ENCODE data around the gene TSEN2. TPM values are rescaled to one million over a fixed set of nuclear protein-coding genes. Genes with fewer than 3 reads are reported as not detected.

Gene TSEN2
- total RNA-seq, 2 experiments from 2014 or later = 19.4 to 21.4 TPM

DNA sequence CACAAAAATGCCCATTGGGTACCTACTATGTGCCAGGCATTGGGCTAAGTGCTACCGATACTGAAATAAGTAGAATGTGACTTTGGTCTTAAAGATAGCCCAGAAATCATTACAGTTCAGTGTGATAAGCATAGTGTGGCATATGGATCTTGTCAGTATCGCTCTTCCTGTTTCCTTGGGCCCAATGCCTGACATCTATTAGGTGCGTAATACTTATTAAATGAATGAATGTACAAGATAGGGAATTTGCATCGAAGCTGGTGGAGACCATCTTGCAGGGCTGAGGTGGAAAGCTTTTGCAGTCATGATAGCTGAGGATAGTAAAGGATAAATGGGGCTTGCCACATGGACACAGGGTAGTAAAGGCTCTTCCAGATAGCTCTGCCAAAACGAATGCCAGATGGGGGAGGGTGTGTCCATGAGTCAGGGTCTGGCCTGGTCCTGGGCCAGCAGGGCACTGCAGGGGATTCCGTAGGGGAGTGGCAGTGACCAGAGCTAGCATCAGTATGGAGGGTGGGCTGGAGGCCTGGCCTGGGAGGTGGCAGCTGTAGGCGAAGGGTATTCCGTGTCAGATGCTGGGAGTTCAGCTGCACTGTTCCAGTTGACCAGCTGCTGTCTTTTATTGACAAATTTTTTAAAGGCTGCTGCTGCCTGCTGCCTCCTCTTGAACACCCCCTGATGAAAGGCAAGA, 23.5 kb downstream of the TSEN2 start:
- Mint-ChIP-seq H3K4me1 (ENCODE audit: low read depth) (no peaks in the 10 kb centered on the region), H3K27me3 (no peaks in the 10 kb centered on the region), H3K36me3 (ENCODE audit: low read depth) (peaks cover 27% of the 10 kb centered on the region), H3K4me3 (no peak overlapping the region), H3K27ac (no peak overlapping the region), H3K9me3 (no peaks in the 10 kb centered on the region)
- no peak for DNase-seq
- ATAC-seq = no peak
- ChIA-PET CTCF (no interaction called here), POLR2A (interaction anchor here (0.5 to 1.3 kb wide), 2 partner anchors 22 to 151 kb away, joined by 3 to 5 read pairs; no protein-coding TSS in a partner anchor)
- TF ChIP-seq, protein P1, sequence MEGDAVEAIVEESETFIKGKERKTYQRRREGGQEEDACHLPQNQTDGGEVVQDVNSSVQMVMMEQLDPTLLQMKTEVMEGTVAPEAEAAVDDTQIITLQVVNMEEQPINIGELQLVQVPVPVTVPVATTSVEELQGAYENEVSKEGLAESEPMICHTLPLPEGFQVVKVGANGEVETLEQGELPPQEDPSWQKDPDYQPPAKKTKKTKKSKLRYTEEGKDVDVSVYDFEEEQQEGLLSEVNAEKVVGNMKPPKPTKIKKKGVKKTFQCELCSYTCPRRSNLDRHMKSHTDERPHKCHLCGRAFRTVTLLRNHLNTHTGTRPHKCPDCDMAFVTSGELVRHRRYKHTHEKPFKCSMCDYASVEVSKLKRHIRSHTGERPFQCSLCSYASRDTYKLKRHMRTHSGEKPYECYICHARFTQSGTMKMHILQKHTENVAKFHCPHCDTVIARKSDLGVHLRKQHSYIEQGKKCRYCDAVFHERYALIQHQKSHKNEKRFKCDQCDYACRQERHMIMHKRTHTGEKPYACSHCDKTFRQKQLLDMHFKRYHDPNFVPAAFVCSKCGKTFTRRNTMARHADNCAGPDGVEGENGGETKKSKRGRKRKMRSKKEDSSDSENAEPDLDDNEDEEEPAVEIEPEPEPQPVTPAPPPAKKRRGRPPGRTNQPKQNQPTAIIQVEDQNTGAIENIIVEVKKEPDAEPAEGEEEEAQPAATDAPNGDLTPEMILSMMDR (IDR thresholded peaks at IDR 0.05) = no peak
- intact Hi-C loops (cut with micrococcal nuclease) = no loop called here

DNA sequence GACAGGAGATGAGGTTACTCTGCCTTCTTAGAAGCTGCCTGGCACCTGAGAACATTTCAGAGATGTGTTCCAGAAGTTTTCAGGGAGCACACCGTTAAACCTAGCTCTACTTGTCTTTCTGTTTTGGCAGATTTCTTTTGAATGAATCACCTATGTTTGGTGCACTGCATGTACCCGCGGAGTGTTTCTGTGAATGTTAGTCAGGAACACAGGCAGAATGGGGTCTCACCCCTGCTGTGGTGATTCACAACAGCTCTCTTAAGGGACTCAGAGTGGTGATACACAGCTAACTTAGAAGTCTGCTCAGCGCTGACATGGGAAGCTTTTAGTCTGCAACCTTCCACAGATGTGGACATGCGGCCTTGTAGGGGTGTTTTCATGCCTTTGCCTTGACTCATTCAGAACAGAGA, 24.0 kb downstream of the TSEN2 start:
- intact Hi-C loops (cut with micrococcal nuclease) = no loop called here
- no peaks in the 10 kb centered on the region for H3K27me3 Mint-ChIP-seq
- no peaks in the 10 kb centered on the region for H3K4me1 Mint-ChIP-seq (ENCODE audit: low read depth)
- ChIA-PET POLR2A (interaction anchor here (1.3 kb wide), 1 partner anchor 23 kb away, joined by 5 read pairs; no protein-coding TSS in a partner anchor), CTCF (interaction anchor here (1.5 kb wide), 1 partner anchor 28 kb away, joined by 3 read pairs; no protein-coding TSS in a partner anchor)
- ATAC-seq (no peak), DNase-seq (no peak)
- no peak overlapping the region for H3K4me3 Mint-ChIP-seq
- TF ChIP-seq, protein P1 (IDR thresholded peaks at IDR 0.05) = no peak
- H3K9me3 Mint-ChIP-seq = no peaks in the 10 kb centered on the region
- H3K36me3 Mint-ChIP-seq (ENCODE audit: low read depth) = peaks cover 23% of the 10 kb centered on the region
- no peak overlapping the region for H3K27ac Mint-ChIP-seq

DNA sequence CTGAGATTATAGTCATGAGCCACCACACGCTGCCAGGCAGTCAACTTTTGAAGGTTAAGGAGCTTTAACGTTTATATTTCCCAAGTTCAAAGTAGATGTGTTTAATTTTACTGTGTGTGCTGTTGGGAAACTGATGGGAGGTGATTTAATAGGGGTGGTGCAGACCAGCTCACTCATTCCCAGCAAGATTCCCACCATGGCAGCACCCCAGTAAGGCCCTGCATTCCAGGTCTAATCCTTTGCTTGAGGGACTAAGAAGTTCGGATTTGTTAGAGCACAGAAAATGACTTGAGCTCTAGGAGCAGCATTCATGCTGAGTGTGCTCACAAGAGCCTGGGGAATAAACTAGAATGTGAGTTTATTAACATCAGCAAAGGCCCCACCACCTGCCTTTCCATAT, 25.2 kb downstream of the TSEN2 start:
- no peak overlapping the region for H3K27ac Mint-ChIP-seq
- ATAC-seq = no peak
- no peak overlapping the region for H3K4me3 Mint-ChIP-seq
- no peaks in the 10 kb centered on the region for H3K27me3 Mint-ChIP-seq
- no peaks in the 10 kb centered on the region for H3K9me3 Mint-ChIP-seq
- TF ChIP-seq, protein P1 (IDR thresholded peaks at IDR 0.05) = no peak
- ChIA-PET CTCF (interaction anchor here (1.5 kb wide), 1 partner anchor 30 kb away, joined by 3 read pairs; no protein-coding TSS in a partner anchor), POLR2A (no interaction called here)
- no peaks in the 10 kb centered on the region for H3K4me1 Mint-ChIP-seq (ENCODE audit: low read depth)
- H3K36me3 Mint-ChIP-seq (ENCODE audit: low read depth) = peaks cover 16% of the 10 kb centered on the region
- no peak for DNase-seq
- intact Hi-C loops (cut with micrococcal nuclease) = no loop called here

DNA sequence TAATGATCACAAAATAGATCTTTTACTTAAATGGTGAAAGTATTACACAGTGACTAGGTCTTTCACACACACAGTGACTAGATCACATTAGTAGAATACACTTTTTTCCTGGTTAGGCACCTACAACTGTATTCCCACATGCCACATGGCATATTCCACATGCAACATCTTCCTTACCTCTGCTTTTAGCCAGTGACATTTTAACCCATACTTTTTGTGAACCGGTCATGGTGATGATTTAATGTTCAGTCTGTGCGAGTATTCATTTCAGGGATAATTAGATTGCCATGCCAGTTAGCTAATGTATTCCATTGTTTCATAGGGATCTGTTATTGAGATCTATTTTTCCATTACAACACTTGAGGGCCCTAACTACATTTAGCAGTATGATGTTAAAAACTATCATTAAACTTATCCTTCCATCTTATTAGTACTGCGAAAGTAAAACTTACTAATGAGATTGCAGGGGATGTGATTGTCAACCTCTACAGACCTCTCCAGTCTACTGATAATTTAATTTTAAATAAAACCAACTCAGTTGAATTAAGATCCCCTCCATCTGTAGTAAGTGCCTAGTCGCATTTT, 28.3 kb downstream of the TSEN2 start:
- H3K4me1 Mint-ChIP-seq (ENCODE audit: low read depth) = no peaks in the 10 kb centered on the region
- intact Hi-C loops (cut with micrococcal nuclease) = no loop called here
- H3K27ac Mint-ChIP-seq = no peak overlapping the region
- no peaks in the 10 kb centered on the region for H3K9me3 Mint-ChIP-seq
- no peaks in the 10 kb centered on the region for H3K27me3 Mint-ChIP-seq
- CTCF ChIA-PET = no interaction called here
- TF ChIP-seq, protein P1 (IDR thresholded peaks at IDR 0.05) = no peak
- no peak for DNase-seq
- ATAC-seq = no peak
- H3K4me3 Mint-ChIP-seq = no peak overlapping the region
- POLR2A ChIA-PET = no interaction called here
- peaks cover 7% of the 10 kb centered on the region for H3K36me3 Mint-ChIP-seq (ENCODE audit: low read depth)
